NCI-H1105 (cell line): ENCODE measurements around the gene NCOA1.
"Not testable (repeated sequence)": the region's sequence is repeated elsewhere in the genome, so short reads cannot be mapped to it uniquely, and the experiment has no call there.

Experiments used
- DNase-seq: peaks from one replicate; lab custom pipeline; 2025; lab: John Stamatoyannopoulos, UW

NCOA1 gene

GRCh38 chr2:24477229-24477628 lies 13.8 kb upstream of the NCOA1 start:
- DNase-seq: no peak

GRCh38 chr2:24478243-24478642 lies 12.8 kb upstream of the NCOA1 start:
- DNase-seq: no peak

GRCh38 chr2:24480245-24480644 lies 10.8 kb upstream of the NCOA1 start:
- DNase-seq: no peak

- no peak for DNase-seq
Measured at GRCh38 chr2:24482251-24482971, 8.6 kb upstream of the NCOA1 start.

GRCh38 chr2:24482972-24483300 lies 8.1 kb upstream of the NCOA1 start:
- no peak for DNase-seq

- not testable (repeated sequence) for DNase-seq
Measured at GRCh38 chr2:24484677-24485076, 6.4 kb upstream of the NCOA1 start.

GRCh38 chr2:24485197-24485596 lies 5.9 kb upstream of the NCOA1 start:
- DNase-seq: no peak

GRCh38 chr2:24486636-24487205 lies 4.3 kb upstream of the NCOA1 start:
- no peak for DNase-seq

GRCh38 chr2:24489465-24490180 lies 1.4 kb upstream of the NCOA1 start:
- no peak for DNase-seq

- no peak for DNase-seq
Measured at GRCh38 chr2:24490181-24490689, 819 bp upstream of the NCOA1 start.

GRCh38 chr2:24491542-24492420 lies 727 bp downstream of the NCOA1 start:
- DNase-seq: peak; percentile 28

GRCh38 chr2:24492421-24493279 lies 1.6 kb downstream of the NCOA1 start:
- DNase-seq: no peak

- DNase-seq: no peak
Measured at GRCh38 chr2:24493713-24494112, 2.7 kb downstream of the NCOA1 start.

- DNase-seq: no peak
Measured at GRCh38 chr2:24494410-24494809, 3.4 kb downstream of the NCOA1 start.

- no peak for DNase-seq
Measured at GRCh38 chr2:24495451-24495850, 4.4 kb downstream of the NCOA1 start.

- DNase-seq: no peak
Measured at GRCh38 chr2:24496959-24497358, 5.9 kb downstream of the NCOA1 start.

- DNase-seq: no peak
Measured at GRCh38 chr2:24497685-24498084, 6.6 kb downstream of the NCOA1 start.

- DNase-seq: no peak
Measured at GRCh38 chr2:24498121-24498520, 7.1 kb downstream of the NCOA1 start.

- no peak for DNase-seq
Measured at GRCh38 chr2:24501813-24502212, 10.8 kb downstream of the NCOA1 start.

- DNase-seq: no peak
Measured at GRCh38 chr2:24505534-24506275, 14.7 kb downstream of the NCOA1 start.

GRCh38 chr2:24507549-24507948 lies 16.5 kb downstream of the NCOA1 start:
- DNase-seq: no peak
